H1 (cell line): ENCODE results near the gene LRRC72. TPM values are rescaled to one million over a fixed set of nuclear protein-coding genes. Genes with fewer than 3 reads are reported as not detected.

Experiments
- CTCF ChIA-PET: fragments of 300-600 bp; sonication (Branson Sonifier 250); formaldehyde crosslinking; loops from one replicate; lab custom pipeline; 2021; ENCODE audit not compliant: partially characterized antibody; lab: Charles Lee
- POLR2A ChIA-PET: fragments of 300-600 bp; sonication (Branson Sonifier 250); formaldehyde crosslinking; loops from one replicate; lab custom pipeline; 2021; ENCODE audit warnings: inconsistent platforms; ENCODE audit not compliant: partially characterized antibody; lab: Charles Lee
- DNase-seq, 2 experiments: peaks; one replicate each; pipeline versions ENCODE4 v3.0.0 to v3.0.0-alpha.2; 2010 to 2022; ENCODE audit warnings: low spot score in 2 of 2, low read depth in 1 of 2, mixed read lengths in 1 of 2
- FAIRE-seq: peaks from 2 replicates; lab custom pipeline; 2011; peaks lifted over from hg19 to GRCh38; lab: Jason Lieb, UNC
- H2AFZ ChIP-seq: 2 replicates; pipeline ENCODE4 v1.8.1; 2012; ENCODE audit warnings: low read length, inconsistent platforms
- H2AK5ac ChIP-seq: 2 replicates; pipeline ENCODE4 v1.6.1; 2013; ENCODE audit warnings: low read depth, low read length
- H2BK120ac ChIP-seq: replicated peaks from 2 replicates; pipeline ENCODE3; 2013; ENCODE audit warnings: low read depth, low read length, inconsistent platforms
- H2BK12ac ChIP-seq: 2 replicates; pipeline ENCODE4 v1.6.1; 2013; ENCODE audit warnings: low read depth, low read length
- H2BK15ac ChIP-seq: 2 replicates; pipeline ENCODE4 v1.6.1; 2013; ENCODE audit warnings: low read length
- H2BK20ac ChIP-seq: 2 replicates; pipeline ENCODE4 v1.6.1; 2013; ENCODE audit warnings: low read length
- H2BK5ac ChIP-seq: 2 replicates; pipeline ENCODE4 v1.6.1; 2013; ENCODE audit warnings: low read depth, low read length
- H3K14ac ChIP-seq: 2 replicates; pipeline ENCODE4 v1.6.1; 2013; ENCODE audit warnings: inconsistent platforms; ENCODE audit not compliant: insufficient read length
- H3K18ac ChIP-seq: 2 replicates; pipeline ENCODE4 v1.6.1; 2013; ENCODE audit warnings: low read length; ENCODE audit errors: extremely low read depth
- H3K23ac ChIP-seq: 2 replicates; pipeline ENCODE4 v1.6.1; 2013; ENCODE audit warnings: inconsistent platforms; ENCODE audit not compliant: insufficient read length
- H3K23me2 ChIP-seq: 2 replicates; pipeline ENCODE4 v1.6.1; 2013; ENCODE audit warnings: low read depth, low read length
- H3K27ac ChIP-seq: 2 replicates; pipeline ENCODE4 v1.6.1; 2011; ENCODE audit warnings: low read depth, low read length, inconsistent platforms
- H3K27me3 ChIP-seq, 4 experiments: replicated peaks in 1 of 4; 1 replicate in 1 of 4; 2 replicates in 3 of 4; pipeline versions ENCODE4 v1.6.1 to v1.8.1; 2011 to 2013; ENCODE audit warnings: low read length in 3 of 4, mild to moderate bottlenecking in 3 of 4, inconsistent platforms in 2 of 4, mixed read lengths in 2 of 4, moderate library complexity in 1 of 4; ENCODE audit not compliant: control insufficient read depth in 3 of 4, insufficient read depth in 3 of 4; ENCODE audit errors: extremely low read depth in 1 of 4
- H3K36me3 ChIP-seq, 4 experiments: 2 replicates each; pipeline versions ENCODE4 v1.6.1 to v1.8.1; 2011 to 2013; ENCODE audit warnings: mild to moderate bottlenecking in 4 of 4, low read length in 3 of 4, moderate library complexity in 2 of 4, control low read depth in 1 of 4, inconsistent platforms in 1 of 4; ENCODE audit not compliant: insufficient read depth in 4 of 4, control insufficient read depth in 2 of 4
- H3K4ac ChIP-seq: replicated peaks from 2 replicates; pipeline ENCODE3; 2013; ENCODE audit warnings: low read length, low read depth, mixed read lengths, inconsistent platforms; ENCODE audit not compliant: insufficient read length
- H3K4me1 ChIP-seq, 4 experiments: replicated peaks in 1 of 4; 1 replicate in 1 of 4; 2 replicates in 3 of 4; pipeline versions ENCODE4 v1.6.1 to v1.8.1; 2011 to 2013; ENCODE audit warnings: low read length in 3 of 4, inconsistent platforms in 2 of 4, mixed read lengths in 1 of 4; ENCODE audit not compliant: insufficient read depth in 4 of 4, control insufficient read depth in 3 of 4
- H3K4me2 ChIP-seq, 2 experiments: 2 replicates each; pipeline versions ENCODE4 v1.6.1 to v1.8.1; 2011 to 2013; ENCODE audit warnings: low read depth in 2 of 2, low read length in 2 of 2, control low read depth in 1 of 2, inconsistent platforms in 1 of 2, mild to moderate bottlenecking in 1 of 2; ENCODE audit not compliant: insufficient read depth in 1 of 2
- H3K4me3 ChIP-seq, 4 experiments: fragments of 200-600, 300-600 bp in 1 of 4; sonication (generic), shearing (Covaris generic), sonication (Bioruptor Twin) in 1 of 4; 2 replicates each; pipeline versions ENCODE4 v1.5.1 to v1.8.1; 2011 to 2016; ENCODE audit warnings: low read length in 4 of 4, low read depth in 3 of 4, control low read depth in 2 of 4, inconsistent platforms in 2 of 4, mild to moderate bottlenecking in 2 of 4, mixed read lengths in 1 of 4, moderate library complexity in 1 of 4; ENCODE audit not compliant: insufficient read depth in 2 of 4; ENCODE audit errors: extremely low read depth in 1 of 4
- H3K56ac ChIP-seq: replicated peaks from 2 replicates; pipeline ENCODE3; 2013; ENCODE audit warnings: low read depth, mild to moderate bottlenecking, mixed read lengths, low read length, inconsistent platforms; ENCODE audit not compliant: insufficient read length
- H3K79me1 ChIP-seq: 2 replicates; pipeline ENCODE4 v1.6.1; 2013; ENCODE audit warnings: low read depth, low read length, control low read depth
- H3K79me2 ChIP-seq, 2 experiments: 2 replicates each; pipeline versions ENCODE4 v1.6.1 to v1.8.1; 2012 to 2013; ENCODE audit warnings: low read length in 2 of 2, mild to moderate bottlenecking in 2 of 2, inconsistent platforms in 1 of 2; ENCODE audit not compliant: insufficient read depth in 2 of 2, control insufficient read depth in 1 of 2
- H3K9ac ChIP-seq, 4 experiments: replicated peaks in 1 of 4; 1 replicate in 1 of 4; 2 replicates in 3 of 4; pipeline versions ENCODE4 v1.6.1 to v1.8.1; 2011 to 2013; ENCODE audit warnings: low read depth in 3 of 4, low read length in 3 of 4, control low read depth in 2 of 4, mild to moderate bottlenecking in 2 of 4, moderate library complexity in 2 of 4, inconsistent platforms in 1 of 4; ENCODE audit errors: extremely low read depth in 1 of 4
- H3K9me3 ChIP-seq, 2 experiments: 2 replicates each; pipeline versions ENCODE4 v1.6.1 to v1.8.1; 2012 to 2013; ENCODE audit warnings: mild to moderate bottlenecking in 2 of 2, moderate library complexity in 2 of 2, control low read depth in 1 of 2, inconsistent platforms in 1 of 2, low read depth in 1 of 2, low read length in 1 of 2, mixed read lengths in 1 of 2; ENCODE audit not compliant: insufficient read depth in 2 of 2
- H4K20me1 ChIP-seq, 2 experiments: replicated peaks in 1 of 2; 2 replicates each; pipeline versions ENCODE3 to v1.8.1; 2011 to 2013; ENCODE audit warnings: inconsistent platforms in 2 of 2, low read length in 2 of 2, mild to moderate bottlenecking in 1 of 2; ENCODE audit not compliant: insufficient read depth in 2 of 2, control insufficient read depth in 1 of 2
- H4K5ac ChIP-seq: 2 replicates; pipeline ENCODE4 v1.6.1; 2013; ENCODE audit warnings: low read length, low read depth, mixed read lengths, inconsistent platforms; ENCODE audit not compliant: insufficient read length
- H4K8ac ChIP-seq: 2 replicates; pipeline ENCODE4 v1.8.0; 2013; ENCODE audit warnings: mild to moderate bottlenecking, moderate library complexity, low read length, inconsistent platforms; ENCODE audit not compliant: insufficient read depth; ENCODE audit errors: extremely low read depth
- H4K91ac ChIP-seq: replicated peaks from 2 replicates; pipeline ENCODE3; 2013; ENCODE audit warnings: low read length, mixed read lengths, inconsistent platforms; ENCODE audit not compliant: insufficient read length
- CHD2 ChIP-seq: IDR thresholded peaks from 2 replicates; pipeline ENCODE4 v1.6.1; 2012; ENCODE audit warnings: low read length, improper control_type of control experiment
- EGR1 ChIP-seq: IDR thresholded peaks from 2 replicates; pipeline ENCODE4 v1.6.1; 2011; ENCODE audit warnings: low read depth, low read length, borderline replicate concordance
- RAD21 ChIP-seq, 2 experiments: IDR thresholded peaks in 1 of 2; conservative IDR thresholded peaks in 1 of 2; 2 replicates each; pipeline ENCODE4 v1.6.1; 2011; ENCODE audit warnings: low read depth in 2 of 2, low read length in 2 of 2, improper control_type of control experiment in 1 of 2, inconsistent platforms in 1 of 2, mild to moderate bottlenecking in 1 of 2, moderate library complexity in 1 of 2
- RBBP5 ChIP-seq: IDR thresholded peaks from 2 replicates; pipeline ENCODE4 v1.7.1; 2012; ENCODE audit warnings: low read depth, mild to moderate bottlenecking, inconsistent platforms, low read length, moderate library complexity, borderline replicate concordance
- SRF ChIP-seq: IDR thresholded peaks from 2 replicates; pipeline ENCODE4 v1.6.1; 2011; ENCODE audit warnings: mild to moderate bottlenecking, low read depth, low read length, moderate library complexity
- TAF7 ChIP-seq: optimal IDR thresholded peaks from 2 replicates; pipeline ENCODE3; 2011; ENCODE audit warnings: low read depth, mild to moderate bottlenecking, inconsistent platforms, low read length, moderate library complexity, borderline replicate concordance
- TBP ChIP-seq: IDR thresholded peaks from 2 replicates; pipeline ENCODE4 v1.6.1; 2011; ENCODE audit warnings: low read depth, low read length, improper control_type of control experiment
- TCF12 ChIP-seq: IDR thresholded peaks from 2 replicates; pipeline ENCODE4 v1.6.1; 2011; ENCODE audit warnings: low read depth, mild to moderate bottlenecking, low read length
- WGBS, 2 experiments: shearing (Covaris generic) in 1 of 2; methylation state at CpG; one replicate each; pipeline versions ENCODE4 v1.1.6 to v1.1.7; 2013 to 2015; ENCODE audit warnings: low lambda C conversion rate in 2 of 2, mixed read lengths in 2 of 2, inconsistent platforms in 1 of 2, low coverage in 1 of 2, missing lambda C conversion rate in 1 of 2; ENCODE audit not compliant: insufficient replicate concordance in 2 of 2, insufficient coverage in 1 of 2, insufficient read length in 1 of 2; ENCODE audit errors: extremely low coverage in 1 of 2, missing lambda C conversion rate in 1 of 2; 5-methylcytosine and 5-hydroxymethylcytosine counted together
- polyA plus RNA-seq, 7 experiments: library from polyadenylated mRNA; depleted of rRNA in 3 of 7; stranded (reverse) in 5 of 7; unstranded in 2 of 7; fragments of >200 nt in 5 of 7; fragments of 200-250 nt in 2 of 7; gene quantifications; 1 replicate in 5 of 7; 2 replicates in 1 of 7; 4 replicates in 1 of 7; pipeline versions ENCODE4 v1.2.1 to v1.2.3, GENCODE V29; 2011 to 2013; ENCODE audit warnings: missing spikeins in 2 of 7, mixed read lengths in 2 of 7
- total RNA-seq: library from RNA; stranded (reverse); fragmentation: NEBNext Ultra II Directional; extraction: Animal tissue kit (Norgen Biotek cat#: 25700); gene quantifications from 2 replicates; pipeline ENCODE4 v1.2.1, GENCODE V29; 2021
- TF ChIP-seq, protein P1 (sequence below): IDR thresholded peaks from 2 replicates; pipeline ENCODE4 v1.6.1; 2012; ENCODE audit warnings: low read length, inconsistent platforms

Gene LRRC72
- total and polyA plus RNA-seq, 2 of the 8 experiments (the other 6 are each of a cell fraction or from before 2014, with no cell fraction given) = not detected

DNA sequence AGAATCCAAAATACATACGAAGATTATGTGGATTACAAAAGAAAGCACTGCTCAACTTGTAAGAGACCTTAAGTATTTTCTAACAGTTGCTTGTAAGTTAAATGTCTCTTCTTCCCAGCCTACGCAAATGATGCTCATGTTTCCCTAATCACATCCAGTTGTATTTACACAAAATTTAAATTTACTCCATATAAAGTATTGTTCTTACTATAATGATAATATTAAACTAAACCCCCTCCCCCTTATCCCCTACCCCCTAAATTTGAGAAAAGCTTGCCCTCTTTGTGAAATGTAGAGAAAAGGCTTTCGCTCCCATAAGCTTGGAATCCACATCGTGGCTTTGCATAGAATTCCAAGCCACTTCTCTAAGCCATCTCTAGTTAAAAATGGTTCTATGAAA, 89.5 kb downstream of the LRRC72 start:
- Histone ChIP-seq H3K79me2 (no peaks in the 10 kb centered on the region), H3K56ac (no peak overlapping the region), H3K23ac (no peak overlapping the region), H4K91ac (no peak overlapping the region), H2BK12ac (no peak overlapping the region), H3K9ac (no peak overlapping the region), H2BK20ac (no peak overlapping the region), H3K4me3 (no peak overlapping the region), H2AFZ (no peak overlapping the region), H2BK120ac (no peak overlapping the region), H2AK5ac (no peak overlapping the region), H3K27ac (no peak overlapping the region), H3K79me1 (no peaks in the 10 kb centered on the region), H3K4ac (no peak overlapping the region), H3K23me2 (no peaks in the 10 kb centered on the region), H3K4me1 (peaks cover 0 to 5% (median 2%) of the 10 kb centered on the region in 4 experiments; a peak in 2 of 7 replicates), H3K27me3 (no peaks in the 10 kb centered on the region), H3K36me3 (no peaks in the 10 kb centered on the region), H2BK5ac (no peak overlapping the region), H4K20me1 (no peaks in the 10 kb centered on the region), H4K8ac (no peak overlapping the region), H2BK15ac (no peak overlapping the region), H4K5ac (no peak overlapping the region), H3K4me2 (no peak overlapping the region), H3K18ac (no peak overlapping the region), H3K14ac (no peak overlapping the region), H3K9me3 (no peaks in the 10 kb centered on the region)
- WGBS, 2 experiments = 65% methylated on average over 4 of the region's 4 CpGs; no CpG with 5 or more reads in 1 of the 2 experiments
- no peak for TF ChIP-seq SRF
- TF ChIP-seq RAD21 (IDR thresholded peaks at IDR 0.05 in 1 of 2, conservative IDR thresholded peaks at IDR 0.05 in 1 of 2; ENCODE audit: low read depth in 2 of 2, low read length in 2 of 2) = no peak
- TF ChIP-seq TAF7 = no peak
- TF ChIP-seq, protein P1, sequence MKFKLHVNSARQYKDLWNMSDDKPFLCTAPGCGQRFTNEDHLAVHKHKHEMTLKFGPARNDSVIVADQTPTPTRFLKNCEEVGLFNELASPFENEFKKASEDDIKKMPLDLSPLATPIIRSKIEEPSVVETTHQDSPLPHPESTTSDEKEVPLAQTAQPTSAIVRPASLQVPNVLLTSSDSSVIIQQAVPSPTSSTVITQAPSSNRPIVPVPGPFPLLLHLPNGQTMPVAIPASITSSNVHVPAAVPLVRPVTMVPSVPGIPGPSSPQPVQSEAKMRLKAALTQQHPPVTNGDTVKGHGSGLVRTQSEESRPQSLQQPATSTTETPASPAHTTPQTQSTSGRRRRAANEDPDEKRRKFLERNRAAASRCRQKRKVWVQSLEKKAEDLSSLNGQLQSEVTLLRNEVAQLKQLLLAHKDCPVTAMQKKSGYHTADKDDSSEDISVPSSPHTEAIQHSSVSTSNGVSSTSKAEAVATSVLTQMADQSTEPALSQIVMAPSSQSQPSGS = no peak
- TF ChIP-seq TBP = no peak
- no peak for TF ChIP-seq CHD2
- no peak for TF ChIP-seq RBBP5
- no peak for TF ChIP-seq EGR1
- no peak for TF ChIP-seq TCF12
- no peak for FAIRE-seq
- ChIA-PET POLR2A (no interaction called here), CTCF (interaction anchor here (1.1 kb wide), 1 partner anchor 305 kb away, joined by 3 read pairs; no protein-coding TSS in a partner anchor)
- DNase-seq = no peak
